Neural cell (in vitro differentiated cells): ENCODE data around the gene SYTL3. TPM values are rescaled to one million over a fixed set of nuclear protein-coding genes. Genes with fewer than 3 reads are reported as not detected.
"Not testable (repeated sequence)": the region's sequence is repeated elsewhere in the genome, so short reads cannot be mapped to it uniquely, and the experiment has no call there.

ENCODE experiments used
- H2AFZ ChIP-seq: fragments of 200-600, 300-800 bp; sonication (generic), shearing (Covaris generic); 2 replicates; pipeline ENCODE4 v1.6.0; 2014; ENCODE audit warnings: low read depth, mild to moderate bottlenecking, antibody characterized with exemption, low read length, moderate library complexity
- H3F3A ChIP-seq: fragments of 200-600 bp; shearing (Covaris generic); 2 replicates; pipeline ENCODE4 v1.6.1; 2016; ENCODE audit warnings: mild to moderate bottlenecking, moderate library complexity, mixed read lengths, antibody characterized with exemption, low read length; ENCODE audit not compliant: insufficient read depth, poor library complexity, severe bottlenecking
- H3K27ac ChIP-seq: fragments of 200-600, 300-800 bp; sonication (generic), shearing (Covaris generic); 2 replicates; pipeline ENCODE4 v1.5.1; 2014; ENCODE audit warnings: mild to moderate bottlenecking, low read length, moderate library complexity
- H3K27me3 ChIP-seq: fragments of 300-800, 200-600 bp; sonication (generic), shearing (Covaris generic); 2 replicates; pipeline ENCODE4 v1.6.0; 2014; ENCODE audit warnings: mild to moderate bottlenecking, low read depth, low read length, moderate library complexity; ENCODE audit not compliant: insufficient read depth
- H3K36me3 ChIP-seq: fragments of 300-800, 200-600 bp; sonication (generic), shearing (Covaris generic); 2 replicates; pipeline ENCODE4 v1.5.1; 2014; ENCODE audit warnings: mild to moderate bottlenecking, antibody characterized with exemption, low read length, moderate library complexity; ENCODE audit not compliant: insufficient read depth
- H3K4me2 ChIP-seq: fragments of 300-800, 200-600 bp; sonication (generic), shearing (Covaris generic); 2 replicates; pipeline ENCODE4 v1.6.0; 2014; ENCODE audit warnings: mild to moderate bottlenecking, low read length
- H3K4me3 ChIP-seq: fragments of 300-800, 200-600 bp; sonication (generic), shearing (Covaris generic); 2 replicates; pipeline ENCODE4 v1.5.1; 2014; ENCODE audit warnings: mild to moderate bottlenecking, low read length, moderate library complexity
- H3K79me2 ChIP-seq: fragments of 200-600 bp; shearing (Covaris generic); replicated peaks from 2 replicates; pipeline ENCODE4 v1.6.0; 2014; ENCODE audit warnings: mild to moderate bottlenecking, low read length, moderate library complexity; ENCODE audit not compliant: insufficient read depth
- H3K9ac ChIP-seq: fragments of 300-800, 200-600 bp; sonication (generic), shearing (Covaris generic); 2 replicates; pipeline ENCODE4 v1.6.1; 2016; ENCODE audit warnings: mild to moderate bottlenecking, low read length, mixed read lengths
- H3K9me2 ChIP-seq: fragments of 200-600 bp; shearing (Covaris generic); 2 replicates; pipeline ENCODE4 v1.6.1; 2016; ENCODE audit warnings: mild to moderate bottlenecking, low read length, mixed read lengths; ENCODE audit not compliant: insufficient read depth
- H3K9me3 ChIP-seq: fragments of 200-600, 300-800 bp; sonication (generic), shearing (Covaris generic); 2 replicates; pipeline ENCODE4 v1.6.1; 2016; ENCODE audit warnings: mild to moderate bottlenecking, mixed run types, low read length, moderate library complexity, mixed read lengths
- H4K20me1 ChIP-seq: fragments of 200-600 bp; shearing (Covaris generic); 2 replicates; pipeline ENCODE4 v1.6.1; 2016; ENCODE audit warnings: mild to moderate bottlenecking, mixed run types; ENCODE audit not compliant: insufficient read depth
- EP300 ChIP-seq: fragments of 450-650 bp; conservative IDR thresholded peaks from 2 replicates; pipeline ENCODE4 v1.6.1; 2014; ENCODE audit warnings: antibody characterized with exemption, mild to moderate bottlenecking, moderate library complexity; ENCODE audit not compliant: poor library complexity, severe bottlenecking
- EZH2 ChIP-seq: fragments of 200-600, 300-800 bp; shearing (Covaris generic), sonication (generic); IDR thresholded peaks from 2 replicates; pipeline ENCODE4 v1.6.1; 2014; ENCODE audit warnings: antibody characterized with exemption, low read length, borderline replicate concordance, mild to moderate bottlenecking; ENCODE audit not compliant: insufficient read depth, poor library complexity, severe bottlenecking
- MXI1 ChIP-seq: fragments of 450-650 bp; conservative IDR thresholded peaks from 2 replicates; pipeline ENCODE4 v1.6.1; 2014; ENCODE audit warnings: antibody characterized with exemption, mild to moderate bottlenecking; ENCODE audit not compliant: poor library complexity, severe bottlenecking
- POLR2AphosphoS5 ChIP-seq: IDR thresholded peaks from 2 replicates; pipeline ENCODE4 v1.6.1; 2012
- RAD21 ChIP-seq: fragments of 450-650 bp; conservative IDR thresholded peaks from 2 replicates; pipeline ENCODE4 v1.6.1; 2014; ENCODE audit warnings: antibody characterized with exemption, mild to moderate bottlenecking, moderate library complexity
- SMC3 ChIP-seq: fragments of 450-650 bp; conservative IDR thresholded peaks from 2 replicates; pipeline ENCODE4 v1.6.1; 2014; ENCODE audit warnings: antibody characterized with exemption, mild to moderate bottlenecking, moderate library complexity; ENCODE audit not compliant: poor library complexity
- TAF1 ChIP-seq: IDR thresholded peaks from 2 replicates; pipeline ENCODE4 v1.6.1; 2012; ENCODE audit warnings: low read depth
- polyA plus RNA-seq: library from polyadenylated mRNA; depleted of rRNA; stranded (reverse); fragments of >200 nt; gene quantifications from 2 replicates; pipeline ENCODE4 v1.2.3, GENCODE V29; 2014
- TF ChIP-seq, protein P1 (sequence below): fragments of 450-650 bp; IDR thresholded peaks from 2 replicates; pipeline ENCODE4 v1.5.1; 2014; ENCODE audit warnings: antibody characterized with exemption, mild to moderate bottlenecking, moderate library complexity; ENCODE audit not compliant: poor library complexity, severe bottlenecking
- TF ChIP-seq, protein P2 (sequence below): IDR thresholded peaks from 2 replicates; pipeline ENCODE4 v1.6.1; 2012; ENCODE audit warnings: borderline replicate concordance

The SYTL3 gene
- polyA plus RNA-seq, 1 donor from 2014 or later, result 2.1 TPM

DNA sequence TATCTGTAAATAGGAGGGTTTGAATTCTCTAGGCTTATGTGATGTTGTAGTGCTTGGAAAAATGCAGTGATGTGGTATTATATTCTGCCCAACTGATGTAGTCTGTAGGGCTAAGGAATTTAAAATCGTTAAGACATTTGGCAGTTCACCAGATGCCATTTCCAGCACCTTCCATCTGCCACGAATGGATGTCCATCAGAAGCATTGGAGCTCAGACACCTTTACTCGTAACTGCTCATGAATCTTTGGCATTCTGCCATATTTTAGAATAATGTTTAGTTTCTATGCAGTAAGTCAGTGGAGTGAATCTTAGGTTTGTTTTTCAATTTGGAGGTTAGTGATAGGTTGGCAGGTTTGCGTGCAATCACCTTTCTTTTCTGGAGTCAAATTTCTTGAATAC lies 2.4 kb upstream of the SYTL3 start:
- no peaks in the 10 kb centered on the region for H3F3A ChIP-seq
- no peak overlapping the region for H2AFZ ChIP-seq

DNA sequence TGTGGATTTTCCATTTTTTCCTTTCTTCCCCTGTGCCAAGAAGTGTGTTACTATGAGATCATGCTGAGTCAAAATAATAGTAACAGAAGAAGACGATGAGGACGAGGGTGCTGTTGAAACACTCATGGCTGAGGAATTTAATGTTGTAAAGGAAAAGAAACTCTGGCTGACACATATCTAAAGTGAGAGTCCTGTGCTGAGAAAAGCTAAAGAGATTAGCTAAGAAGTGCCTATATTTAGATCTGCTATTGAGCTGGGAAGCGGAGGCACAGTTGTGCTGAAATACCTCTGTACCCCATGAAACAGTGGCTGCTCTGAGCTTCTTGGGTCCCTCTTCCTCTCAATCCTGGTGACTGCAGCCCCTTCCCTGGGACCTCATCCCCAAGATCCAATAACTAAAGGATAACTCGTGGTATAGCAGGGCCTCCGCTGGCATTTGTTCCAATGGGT lies 1.1 kb upstream of the SYTL3 start:
- Histone ChIP-seq H3K9me2 (no peaks in the 10 kb centered on the region), H3K4me3 (no peak overlapping the region), H3K4me2 (no peak overlapping the region), H3K79me2 (peaks cover under 1% of the 10 kb centered on the region), H4K20me1 (no peaks in the 10 kb centered on the region), H2AFZ (no peak overlapping the region), H3K9me3 (no peaks in the 10 kb centered on the region), H3K27ac (no peak overlapping the region), H3K27me3 (no peaks in the 10 kb centered on the region), H3K9ac (no peak overlapping the region), H3K36me3 (no peaks in the 10 kb centered on the region), H3F3A (no peaks in the 10 kb centered on the region)
- TF ChIP-seq, protein P1, sequence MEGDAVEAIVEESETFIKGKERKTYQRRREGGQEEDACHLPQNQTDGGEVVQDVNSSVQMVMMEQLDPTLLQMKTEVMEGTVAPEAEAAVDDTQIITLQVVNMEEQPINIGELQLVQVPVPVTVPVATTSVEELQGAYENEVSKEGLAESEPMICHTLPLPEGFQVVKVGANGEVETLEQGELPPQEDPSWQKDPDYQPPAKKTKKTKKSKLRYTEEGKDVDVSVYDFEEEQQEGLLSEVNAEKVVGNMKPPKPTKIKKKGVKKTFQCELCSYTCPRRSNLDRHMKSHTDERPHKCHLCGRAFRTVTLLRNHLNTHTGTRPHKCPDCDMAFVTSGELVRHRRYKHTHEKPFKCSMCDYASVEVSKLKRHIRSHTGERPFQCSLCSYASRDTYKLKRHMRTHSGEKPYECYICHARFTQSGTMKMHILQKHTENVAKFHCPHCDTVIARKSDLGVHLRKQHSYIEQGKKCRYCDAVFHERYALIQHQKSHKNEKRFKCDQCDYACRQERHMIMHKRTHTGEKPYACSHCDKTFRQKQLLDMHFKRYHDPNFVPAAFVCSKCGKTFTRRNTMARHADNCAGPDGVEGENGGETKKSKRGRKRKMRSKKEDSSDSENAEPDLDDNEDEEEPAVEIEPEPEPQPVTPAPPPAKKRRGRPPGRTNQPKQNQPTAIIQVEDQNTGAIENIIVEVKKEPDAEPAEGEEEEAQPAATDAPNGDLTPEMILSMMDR, result no peak
- TF ChIP-seq, protein P2, sequence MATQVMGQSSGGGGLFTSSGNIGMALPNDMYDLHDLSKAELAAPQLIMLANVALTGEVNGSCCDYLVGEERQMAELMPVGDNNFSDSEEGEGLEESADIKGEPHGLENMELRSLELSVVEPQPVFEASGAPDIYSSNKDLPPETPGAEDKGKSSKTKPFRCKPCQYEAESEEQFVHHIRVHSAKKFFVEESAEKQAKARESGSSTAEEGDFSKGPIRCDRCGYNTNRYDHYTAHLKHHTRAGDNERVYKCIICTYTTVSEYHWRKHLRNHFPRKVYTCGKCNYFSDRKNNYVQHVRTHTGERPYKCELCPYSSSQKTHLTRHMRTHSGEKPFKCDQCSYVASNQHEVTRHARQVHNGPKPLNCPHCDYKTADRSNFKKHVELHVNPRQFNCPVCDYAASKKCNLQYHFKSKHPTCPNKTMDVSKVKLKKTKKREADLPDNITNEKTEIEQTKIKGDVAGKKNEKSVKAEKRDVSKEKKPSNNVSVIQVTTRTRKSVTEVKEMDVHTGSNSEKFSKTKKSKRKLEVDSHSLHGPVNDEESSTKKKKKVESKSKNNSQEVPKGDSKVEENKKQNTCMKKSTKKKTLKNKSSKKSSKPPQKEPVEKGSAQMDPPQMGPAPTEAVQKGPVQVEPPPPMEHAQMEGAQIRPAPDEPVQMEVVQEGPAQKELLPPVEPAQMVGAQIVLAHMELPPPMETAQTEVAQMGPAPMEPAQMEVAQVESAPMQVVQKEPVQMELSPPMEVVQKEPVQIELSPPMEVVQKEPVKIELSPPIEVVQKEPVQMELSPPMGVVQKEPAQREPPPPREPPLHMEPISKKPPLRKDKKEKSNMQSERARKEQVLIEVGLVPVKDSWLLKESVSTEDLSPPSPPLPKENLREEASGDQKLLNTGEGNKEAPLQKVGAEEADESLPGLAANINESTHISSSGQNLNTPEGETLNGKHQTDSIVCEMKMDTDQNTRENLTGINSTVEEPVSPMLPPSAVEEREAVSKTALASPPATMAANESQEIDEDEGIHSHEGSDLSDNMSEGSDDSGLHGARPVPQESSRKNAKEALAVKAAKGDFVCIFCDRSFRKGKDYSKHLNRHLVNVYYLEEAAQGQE, result no peak
- TF ChIP-seq RAD21 (no peak), POLR2AphosphoS5 (no peak), TAF1 (no peak), SMC3 (no peak), EZH2 (no peak), EP300 (no peak), MXI1 (no peak)

More for the DNA sequence above, 2.4 kb upstream of the SYTL3 start:
- Histone ChIP-seq H4K20me1 (no peaks in the 10 kb centered on the region), H3K9ac (no peak overlapping the region), H3K27me3 (no peaks in the 10 kb centered on the region), H3K4me3 (no peak overlapping the region), H3K4me2 (no peak overlapping the region), H3K9me3 (no peaks in the 10 kb centered on the region), H3K79me2 (peaks cover 13% of the 10 kb centered on the region), H3K36me3 (peaks cover 4% of the 10 kb centered on the region), H3K9me2 (no peaks in the 10 kb centered on the region), H3K27ac (no peak overlapping the region)
- TF ChIP-seq RAD21 (no peak), EP300 (no peak), SMC3 (no peak), MXI1 (no peak), POLR2AphosphoS5 (no peak), EZH2 (no peak), TAF1 (no peak)
- TF ChIP-seq, protein P2, result no peak
- TF ChIP-seq, protein P1, result no peak

DNA sequence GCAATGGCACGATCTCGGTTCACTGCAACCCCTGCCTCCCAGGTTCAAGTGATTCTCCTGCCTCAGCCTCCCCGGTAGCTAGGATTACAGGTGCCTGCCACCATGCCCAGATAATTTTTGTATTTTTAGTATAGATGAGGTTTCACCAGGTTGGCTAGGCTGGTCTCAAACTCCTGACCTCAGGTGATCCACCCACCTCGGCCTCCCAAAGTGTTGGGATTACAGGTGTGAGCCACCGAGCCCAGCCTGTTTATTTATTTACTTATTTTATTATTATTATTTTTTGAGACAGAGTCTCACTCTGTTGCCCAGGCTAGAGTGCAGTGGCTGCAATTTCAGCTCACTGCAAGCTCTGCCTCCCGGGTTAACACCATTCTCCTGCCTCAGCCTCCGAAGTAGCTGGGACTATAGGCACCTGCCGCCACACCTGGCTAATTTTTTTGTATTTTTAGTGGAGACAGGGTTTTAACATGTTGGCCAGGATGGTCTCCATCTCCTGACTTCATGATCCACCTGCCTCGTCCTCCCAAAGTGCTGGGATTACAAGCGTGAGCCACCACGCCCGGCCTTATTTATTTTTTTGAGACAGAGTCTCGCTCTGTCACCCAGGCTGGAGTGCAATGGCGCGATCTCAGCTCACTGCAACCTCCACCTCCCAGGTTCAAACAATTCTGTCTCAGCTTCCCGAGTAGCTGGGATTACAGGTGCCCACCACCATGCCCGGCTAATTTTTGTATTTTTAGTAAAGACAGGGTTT lies 2.3 kb downstream of the SYTL3 start:
- H2AFZ ChIP-seq, H3K27ac ChIP-seq, H3K27me3 ChIP-seq, H3K9me2 ChIP-seq, H3K79me2 ChIP-seq, H3F3A ChIP-seq, H3K36me3 ChIP-seq, H3K4me3 ChIP-seq, H4K20me1 ChIP-seq, H3K9me3 ChIP-seq, H3K4me2 ChIP-seq, H3K9ac ChIP-seq: not testable (repeated sequence)
